ENCODE results near the gene TRIM32.
A peak's percentile ranks its signal among the peaks of the same experiment; 100 is the strongest.

TRIM32 gene, protein sequence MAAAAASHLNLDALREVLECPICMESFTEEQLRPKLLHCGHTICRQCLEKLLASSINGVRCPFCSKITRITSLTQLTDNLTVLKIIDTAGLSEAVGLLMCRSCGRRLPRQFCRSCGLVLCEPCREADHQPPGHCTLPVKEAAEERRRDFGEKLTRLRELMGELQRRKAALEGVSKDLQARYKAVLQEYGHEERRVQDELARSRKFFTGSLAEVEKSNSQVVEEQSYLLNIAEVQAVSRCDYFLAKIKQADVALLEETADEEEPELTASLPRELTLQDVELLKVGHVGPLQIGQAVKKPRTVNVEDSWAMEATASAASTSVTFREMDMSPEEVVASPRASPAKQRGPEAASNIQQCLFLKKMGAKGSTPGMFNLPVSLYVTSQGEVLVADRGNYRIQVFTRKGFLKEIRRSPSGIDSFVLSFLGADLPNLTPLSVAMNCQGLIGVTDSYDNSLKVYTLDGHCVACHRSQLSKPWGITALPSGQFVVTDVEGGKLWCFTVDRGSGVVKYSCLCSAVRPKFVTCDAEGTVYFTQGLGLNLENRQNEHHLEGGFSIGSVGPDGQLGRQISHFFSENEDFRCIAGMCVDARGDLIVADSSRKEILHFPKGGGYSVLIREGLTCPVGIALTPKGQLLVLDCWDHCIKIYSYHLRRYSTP

DNA sequence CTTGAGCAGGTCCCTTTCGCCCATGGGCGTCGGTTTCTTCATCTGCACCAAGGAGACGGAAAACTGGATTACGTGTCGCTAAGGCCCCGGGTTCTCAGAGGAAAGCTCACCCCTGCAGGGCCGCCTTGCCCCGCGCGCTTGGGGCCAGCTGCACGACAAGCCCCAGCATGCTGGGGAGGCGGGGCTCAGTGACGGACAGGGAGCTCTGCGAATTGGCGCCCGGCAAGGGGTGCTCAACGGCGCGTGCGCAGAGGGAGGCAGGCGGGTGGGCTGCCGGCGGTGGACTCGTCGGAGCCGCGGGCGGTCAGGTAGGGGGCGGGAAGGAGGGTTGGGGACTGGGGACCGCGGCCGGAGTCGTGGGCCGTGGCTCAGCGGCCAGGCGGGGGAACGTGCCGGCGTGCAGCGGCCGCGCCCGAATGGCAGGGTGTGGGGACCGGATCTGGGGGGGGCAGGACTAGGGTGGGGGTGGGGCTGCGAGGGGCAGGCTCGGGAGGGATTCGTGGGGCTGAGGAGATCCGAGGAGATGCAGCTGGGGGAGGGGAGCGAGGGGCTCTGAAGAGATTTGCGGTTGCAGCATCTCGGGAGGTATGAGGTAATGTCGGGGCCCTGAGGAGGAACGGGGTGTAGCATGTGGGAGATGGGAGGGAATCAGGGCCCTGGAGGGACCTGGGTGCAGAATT lies at the start of gene TRIM32:
TSS of gene TRIM32 (plus strand) at position 232 of the 680 bp plus-strand sequence. CDS start 10,438 bp downstream, outside the sequence.
- peak; percentile 80 to 87 for DNase-seq (ENCODE audit: extremely low read depth in 1 of 2, low read depth in 1 of 2)

DNA sequence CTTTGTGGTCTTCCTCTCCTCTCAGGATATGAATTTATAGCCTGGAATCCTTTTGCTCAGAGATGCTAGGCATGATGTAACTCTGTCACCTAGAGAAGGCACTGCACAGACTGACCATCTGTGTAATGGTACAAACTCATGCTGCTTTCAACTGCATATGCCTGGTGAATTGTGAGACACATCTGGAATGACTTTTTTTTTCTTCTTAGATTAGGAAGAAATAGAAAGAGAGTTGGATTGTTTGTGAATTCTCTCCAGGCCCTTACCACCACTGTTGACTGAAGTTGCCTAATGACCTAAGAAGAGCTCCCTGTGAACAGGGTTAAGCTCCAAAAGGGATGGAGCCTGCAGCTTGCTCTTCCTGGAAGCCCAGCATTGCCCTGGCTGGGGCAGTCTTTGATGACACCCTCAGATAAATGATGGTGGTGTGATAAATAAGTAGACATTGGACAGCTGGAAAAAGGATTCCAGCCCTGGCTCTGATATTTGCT lies 47.8 kb upstream of the TRIM32 start:
- DNase-seq (ENCODE audit: extremely low read depth in 1 of 2, low read depth in 1 of 2), result no peak

DNA sequence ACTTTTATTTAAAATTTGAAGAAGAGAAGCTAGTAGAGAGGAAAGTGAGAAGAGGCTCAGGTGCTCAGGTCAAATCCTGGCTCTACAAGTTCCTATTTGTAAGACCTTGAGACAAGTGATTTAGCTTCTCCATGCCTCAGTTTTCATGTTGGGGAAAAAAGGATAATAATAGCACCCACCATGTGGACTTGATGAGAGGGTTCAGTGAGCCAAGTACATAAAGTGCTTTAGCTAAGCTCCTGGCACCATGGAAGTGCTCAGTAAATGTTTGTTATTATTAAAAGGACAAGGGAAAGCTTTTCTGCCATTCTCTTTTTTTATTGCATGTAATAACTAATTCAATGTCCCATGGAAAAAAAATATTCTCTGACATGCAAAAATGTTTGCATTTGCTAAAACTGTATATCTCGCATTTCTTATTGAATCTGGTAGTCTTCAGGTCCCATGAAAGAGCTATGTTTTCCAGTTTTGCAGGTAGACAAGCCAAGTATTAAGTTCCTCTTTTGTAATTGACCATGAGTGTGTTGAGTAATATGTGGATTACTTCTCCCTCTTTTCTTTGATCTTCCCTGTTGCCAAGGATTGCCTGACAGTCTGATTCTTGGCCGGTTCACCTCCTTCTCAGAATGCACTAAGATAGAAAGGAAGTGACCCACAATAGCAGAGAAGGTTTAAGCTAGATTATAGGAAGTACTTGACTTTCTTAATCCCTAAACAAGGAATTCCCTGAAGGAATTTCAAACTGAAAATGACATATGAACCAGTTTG lies 45.6 kb upstream of the TRIM32 start:
- no peak for DNase-seq (ENCODE audit: extremely low read depth in 1 of 2, low read depth in 1 of 2)

DNA sequence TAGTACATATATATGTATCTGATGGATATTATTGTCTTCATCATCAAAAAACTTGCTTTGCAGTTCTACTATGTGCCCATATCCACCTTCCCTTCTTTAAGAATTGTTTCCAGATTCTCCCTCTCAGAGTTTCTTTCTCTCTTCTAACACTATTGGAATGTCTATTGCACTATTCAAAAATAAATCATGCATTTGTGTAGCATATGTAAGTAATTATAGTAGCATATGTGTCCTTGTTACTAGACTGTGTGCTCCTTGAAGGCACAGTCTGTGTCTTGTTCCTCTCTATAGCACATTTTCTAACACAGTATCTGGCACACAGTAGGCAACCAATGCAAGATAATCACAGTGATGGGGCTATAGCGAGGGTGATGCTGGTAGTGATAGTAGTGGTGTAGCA lies 43.4 kb upstream of the TRIM32 start:
- no peak for DNase-seq (ENCODE audit: extremely low read depth in 1 of 2, low read depth in 1 of 2)

DNA sequence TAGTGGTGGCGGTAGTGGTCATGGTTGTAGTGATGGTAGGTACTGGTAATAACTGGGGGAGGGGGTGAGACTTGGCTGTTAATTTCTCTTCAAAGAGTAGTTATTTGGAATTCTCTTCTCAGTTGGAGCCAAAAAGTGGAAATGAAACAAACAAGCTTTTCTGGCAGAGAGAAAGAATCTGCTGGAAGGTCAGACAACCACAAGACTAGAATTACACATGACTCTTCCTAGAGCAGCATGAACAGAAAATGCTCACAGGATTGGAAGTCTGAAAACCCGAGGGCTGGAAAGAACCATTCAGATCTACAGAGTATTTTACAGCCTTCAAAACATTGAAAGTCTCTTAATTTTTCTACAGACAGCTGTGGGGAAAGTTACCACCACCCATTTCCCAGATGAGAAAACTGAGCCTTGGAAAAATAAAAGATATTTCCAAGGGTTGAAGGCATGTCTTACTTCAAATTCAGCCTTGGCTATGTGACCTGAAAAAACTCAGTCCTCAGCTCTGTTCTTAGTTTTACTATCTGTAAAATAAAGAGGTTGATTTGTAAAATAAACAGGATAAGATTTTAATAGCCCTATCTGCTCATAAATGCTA lies 42.9 kb upstream of the TRIM32 start:
- no peak for DNase-seq (ENCODE audit: extremely low read depth in 1 of 2, low read depth in 1 of 2)

DNA sequence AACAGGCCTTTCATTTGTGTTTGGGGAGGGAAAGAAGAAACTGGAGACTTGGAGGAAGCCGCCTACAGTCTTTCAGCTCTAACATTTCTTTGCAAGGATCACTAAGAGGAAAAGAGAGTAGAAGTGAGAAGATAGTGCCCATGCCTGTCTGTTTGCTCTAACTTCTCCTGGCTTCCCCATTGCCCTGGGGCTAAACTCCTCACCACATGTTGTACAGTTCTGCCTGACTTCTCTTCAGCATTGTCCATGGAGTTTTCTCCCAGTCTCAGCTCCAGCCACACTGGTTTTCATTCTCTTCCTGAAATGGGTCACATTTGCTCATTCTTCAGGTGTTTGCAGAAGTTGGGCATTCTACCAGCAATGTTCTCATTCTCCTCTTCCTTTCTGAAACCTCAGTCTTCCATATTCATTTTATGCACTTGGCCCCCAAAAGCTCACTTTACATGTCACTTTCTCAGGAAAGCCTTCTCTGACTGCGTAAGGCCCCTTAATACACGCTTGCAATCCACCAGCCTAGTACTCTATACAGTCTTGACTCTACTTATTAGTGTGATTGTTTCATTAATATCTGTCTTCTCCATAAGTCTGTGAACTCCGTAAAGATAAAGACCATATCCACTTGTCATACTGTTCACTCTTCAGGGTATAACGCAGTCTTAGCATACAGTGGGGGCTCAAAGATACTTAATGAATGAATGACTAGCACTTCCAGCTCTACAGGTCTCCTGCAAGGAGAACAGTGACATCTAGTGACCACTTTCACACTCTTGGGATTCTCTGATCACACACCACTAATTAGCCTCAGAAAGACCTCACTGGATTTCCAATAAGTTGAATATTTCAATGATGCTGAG lies 40.2 kb upstream of the TRIM32 start:
- no peak for DNase-seq (ENCODE audit: extremely low read depth in 1 of 2, low read depth in 1 of 2)

DNA sequence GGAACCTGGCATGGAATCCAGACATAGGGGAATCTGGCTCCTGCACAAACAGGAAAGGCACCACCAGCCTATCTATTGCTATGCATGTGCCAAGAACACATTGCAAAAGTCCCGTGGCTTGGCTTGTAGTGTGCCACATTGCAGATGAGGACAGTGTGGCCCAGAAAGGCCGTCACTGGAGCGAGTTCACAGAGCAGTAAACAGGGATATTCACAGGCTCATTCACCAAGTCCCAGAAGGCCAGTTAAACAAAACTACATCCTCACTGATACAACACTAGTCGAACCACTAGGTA lies 39.6 kb upstream of the TRIM32 start:
- DNase-seq (ENCODE audit: extremely low read depth in 1 of 2, low read depth in 1 of 2), result no peak

DNA sequence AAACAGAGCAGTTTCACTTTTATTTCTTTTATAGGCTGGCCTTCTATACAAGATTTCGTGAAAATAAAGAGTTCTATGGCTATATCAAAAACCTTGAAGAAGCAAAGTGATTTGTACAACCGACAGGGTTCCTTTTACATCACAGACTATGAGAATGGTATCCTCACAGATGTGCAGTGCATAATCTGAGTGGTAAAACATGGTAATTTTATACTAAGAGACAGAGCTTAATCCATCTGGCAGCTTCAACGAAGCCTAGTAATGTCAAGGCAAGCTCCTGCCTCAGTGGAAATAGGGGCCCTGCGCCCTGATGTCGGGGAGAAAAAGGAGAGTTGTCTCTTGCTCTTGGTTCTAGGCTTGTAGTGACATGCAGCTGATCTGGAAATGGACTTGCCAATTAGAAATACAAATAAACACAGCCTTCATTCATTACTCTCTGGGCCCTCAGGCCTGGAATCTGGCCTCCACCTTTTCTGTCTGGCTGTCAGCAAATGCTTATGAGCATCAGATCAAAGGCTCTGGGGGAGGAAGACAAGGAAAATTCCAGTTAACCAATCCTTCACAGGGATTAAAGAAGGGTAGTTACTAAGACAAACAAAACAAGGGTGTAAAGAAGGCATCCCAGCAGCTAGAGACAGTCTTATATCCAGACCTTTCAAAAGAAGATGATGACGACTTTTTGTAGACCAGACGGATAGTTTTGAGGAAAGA lies 33.6 kb upstream of the TRIM32 start:
- no peak for DNase-seq (ENCODE audit: extremely low read depth in 1 of 2, low read depth in 1 of 2)

DNA sequence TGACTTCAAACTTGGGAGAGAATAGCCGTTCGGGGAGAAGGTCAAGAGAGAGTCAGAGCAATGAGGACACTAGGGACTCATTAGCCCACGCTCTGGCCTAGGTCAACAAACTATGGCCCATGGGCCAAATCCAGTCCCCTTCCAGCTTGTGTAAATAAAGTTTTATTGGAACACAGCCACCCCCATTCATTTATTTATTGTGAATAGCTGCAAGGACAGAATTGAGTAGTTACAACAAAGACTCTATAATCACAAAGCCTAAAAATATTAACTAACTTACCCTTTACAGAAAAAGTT lies 33.1 kb upstream of the TRIM32 start:
- DNase-seq (ENCODE audit: extremely low read depth in 1 of 2, low read depth in 1 of 2), result no peak

DNA sequence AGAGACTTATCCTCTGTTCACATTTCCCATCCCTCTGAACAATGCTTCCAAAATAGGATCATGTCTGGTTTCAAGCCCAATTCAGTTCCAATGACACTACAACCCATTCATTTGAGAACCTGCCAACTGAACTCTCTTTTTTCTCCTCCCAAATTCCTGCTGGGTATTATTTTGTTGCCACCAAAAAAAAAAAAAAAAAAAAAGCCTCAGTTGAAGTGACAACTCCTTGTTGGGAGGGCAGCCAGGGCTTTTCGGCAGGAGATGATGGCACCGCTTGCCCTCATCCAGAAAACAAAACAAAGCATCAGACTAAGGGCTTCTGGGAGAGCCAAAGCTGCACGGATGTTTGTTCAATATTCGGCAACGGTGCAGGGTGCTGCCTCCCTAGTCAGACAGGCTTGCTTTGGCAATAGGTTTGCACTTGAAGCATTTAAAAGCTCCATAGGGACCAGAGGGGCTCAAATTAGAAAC lies 30.6 kb upstream of the TRIM32 start:
- no peak for DNase-seq (ENCODE audit: extremely low read depth in 1 of 2, low read depth in 1 of 2)

DNA sequence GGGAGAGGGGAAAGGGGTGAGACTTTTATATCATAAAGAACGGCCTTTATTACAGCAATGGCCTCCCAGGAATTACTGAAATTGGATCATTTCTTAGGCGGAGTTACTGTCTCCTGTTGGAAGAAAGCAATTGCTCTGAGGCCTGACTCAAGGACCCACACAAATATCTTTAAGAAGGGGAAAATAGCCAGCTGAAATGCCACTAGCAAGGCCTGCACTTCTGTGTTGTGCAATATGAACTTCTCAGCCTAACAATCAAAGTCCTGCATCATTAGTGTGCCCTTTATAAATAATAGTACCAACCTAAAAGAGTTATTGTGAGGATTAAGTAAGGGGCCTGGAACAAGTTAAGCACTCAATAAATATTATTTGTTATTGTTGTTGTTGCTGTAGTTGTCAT lies 30.1 kb upstream of the TRIM32 start:
- DNase-seq (ENCODE audit: extremely low read depth in 1 of 2, low read depth in 1 of 2), result no peak

DNA sequence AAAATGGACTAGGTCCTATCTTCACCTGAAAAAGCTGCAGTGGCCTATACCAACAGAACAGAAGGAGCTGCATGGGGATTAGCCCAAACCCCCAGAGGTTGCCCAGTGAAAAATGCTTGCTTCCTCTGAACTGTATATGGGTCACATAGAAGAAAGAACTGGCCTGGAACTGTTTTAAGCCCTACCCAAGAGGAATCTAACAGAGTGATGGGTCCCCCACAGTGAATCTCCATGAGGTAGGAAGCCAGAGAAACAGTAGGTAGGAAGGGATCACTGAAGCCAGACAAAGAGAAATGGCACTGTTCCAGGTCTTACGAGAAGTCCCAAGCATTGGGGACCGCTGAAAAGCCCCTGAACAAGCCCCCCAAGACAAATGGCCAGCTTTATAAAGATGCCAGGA lies 28.8 kb upstream of the TRIM32 start:
- no peak for DNase-seq (ENCODE audit: extremely low read depth in 1 of 2, low read depth in 1 of 2)

DNA sequence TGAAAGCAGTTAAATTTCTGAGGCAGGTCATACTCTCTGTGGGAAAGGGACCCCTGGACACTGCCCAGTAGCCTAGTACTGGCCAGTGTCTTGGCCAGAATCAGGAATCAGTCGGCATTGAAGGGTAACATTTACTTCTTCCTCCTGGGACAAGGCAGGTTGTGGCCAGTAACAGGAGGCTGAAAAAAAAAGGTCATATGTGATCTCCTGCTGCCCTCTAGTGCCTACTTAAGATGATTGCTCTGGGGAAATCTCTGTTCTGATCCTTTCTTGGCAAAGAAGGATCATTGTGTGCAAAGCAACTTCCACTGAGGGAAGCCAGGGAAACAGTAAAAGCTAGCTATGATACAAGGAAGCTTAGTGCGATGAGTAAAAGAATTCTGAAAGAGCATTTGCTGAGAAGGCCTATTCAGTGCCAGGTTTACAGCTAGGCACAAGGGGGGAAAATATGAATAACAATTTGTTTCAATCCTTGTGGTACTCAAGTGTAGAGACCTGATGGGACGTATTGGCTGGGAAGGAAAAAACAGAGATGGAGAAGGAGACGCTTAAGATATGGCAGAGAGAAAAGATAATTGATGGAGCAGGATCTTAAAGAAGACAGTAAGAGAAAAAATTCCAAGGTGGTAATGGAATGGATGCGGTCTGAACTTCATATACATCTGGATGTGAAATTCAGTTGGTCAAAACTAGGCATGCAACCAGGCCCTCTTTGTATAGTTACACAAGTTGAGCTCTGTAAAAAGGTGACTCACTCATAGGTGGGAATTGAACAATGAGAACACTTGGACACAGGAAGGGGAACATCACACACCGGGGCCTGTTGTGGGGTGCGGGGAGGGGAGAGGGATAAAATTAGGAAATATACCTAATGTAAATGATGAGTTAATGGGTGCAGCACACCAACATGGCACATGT lies 25.8 kb upstream of the TRIM32 start:
- no peak for DNase-seq (ENCODE audit: extremely low read depth in 1 of 2, low read depth in 1 of 2)

DNA sequence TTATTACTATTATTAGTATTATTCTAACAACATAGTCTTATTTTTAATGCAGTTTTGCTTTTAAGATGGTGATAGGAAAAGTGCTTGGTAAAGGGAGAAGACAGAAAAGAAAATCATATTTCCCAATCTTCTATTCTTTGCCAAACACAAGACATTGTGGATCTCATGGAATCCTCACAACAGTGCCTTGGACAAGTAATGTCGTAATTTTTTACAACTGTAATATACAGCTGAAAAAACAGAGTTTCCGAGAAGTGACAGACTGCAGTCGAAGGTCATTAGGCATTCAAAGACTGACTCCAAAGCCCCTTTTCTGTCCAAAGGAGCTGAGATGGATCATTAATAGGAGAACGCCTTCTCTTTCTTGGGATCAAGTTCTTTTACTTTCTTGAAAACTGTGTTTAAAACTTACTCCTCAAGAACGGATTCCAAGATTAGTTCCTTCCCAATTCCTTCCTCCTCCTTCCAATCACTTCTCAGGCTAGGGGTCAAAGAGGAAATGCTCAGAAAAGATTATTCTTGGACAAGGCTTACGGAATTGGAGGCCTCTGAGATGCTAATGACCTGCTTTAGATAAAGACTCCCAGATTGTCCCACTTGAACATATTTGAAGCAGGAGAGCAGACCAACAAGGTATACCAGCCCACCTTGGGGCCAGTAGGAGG lies 24.3 kb upstream of the TRIM32 start:
- DNase-seq (ENCODE audit: extremely low read depth in 1 of 2, low read depth in 1 of 2), result no peak

DNA sequence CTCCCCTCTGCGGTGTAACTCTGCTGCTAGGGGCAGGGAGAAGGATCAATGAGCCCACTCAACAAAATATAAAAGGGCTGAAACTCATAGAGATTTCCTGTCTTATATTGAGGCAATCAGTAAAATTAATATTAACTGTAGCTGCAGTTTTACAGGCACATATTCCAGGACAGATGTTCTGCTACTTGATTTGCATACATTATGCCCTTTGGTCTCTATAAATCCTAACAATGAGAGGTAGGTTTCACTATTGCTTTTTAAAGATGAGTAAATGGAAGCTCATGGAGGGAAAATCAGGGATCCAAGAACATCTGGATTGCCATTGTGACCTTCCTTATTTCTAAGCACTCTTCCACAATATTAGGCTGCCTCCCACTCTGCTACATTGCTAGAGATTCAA lies 23.5 kb upstream of the TRIM32 start:
- no peak for DNase-seq (ENCODE audit: extremely low read depth in 1 of 2, low read depth in 1 of 2)

DNA sequence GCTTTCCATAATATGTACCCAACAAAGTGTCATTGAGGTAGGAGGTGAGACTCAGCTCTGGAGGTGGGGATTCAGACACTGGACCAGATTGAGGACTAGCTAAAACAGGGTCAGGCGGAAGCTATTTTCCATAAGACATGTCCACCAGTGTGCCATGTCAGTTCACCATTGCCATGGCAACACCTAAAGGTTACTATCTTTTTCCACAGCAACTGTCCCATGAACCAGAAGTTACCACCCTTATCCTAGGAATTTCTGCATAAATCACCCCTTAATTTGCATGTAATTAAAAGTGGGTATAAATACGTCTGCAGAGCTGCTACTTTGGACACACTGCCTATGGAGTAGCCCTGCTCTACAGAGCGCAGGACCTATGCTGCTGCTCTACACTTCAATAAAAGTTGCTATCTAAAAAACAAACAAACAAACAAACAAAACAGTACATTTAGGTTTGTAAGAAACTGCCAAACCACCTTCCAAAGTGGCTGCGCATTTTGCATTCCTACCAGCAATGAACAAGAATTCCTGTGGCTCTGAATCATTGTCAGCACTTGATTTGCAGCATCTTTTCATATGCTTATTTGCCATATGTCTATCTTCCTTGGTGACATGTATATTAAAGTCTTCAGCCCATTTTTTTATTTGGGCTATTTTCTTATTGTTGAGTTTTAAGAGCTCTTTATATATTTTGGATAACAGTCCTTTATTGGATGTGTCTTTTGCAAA lies 18.0 kb upstream of the TRIM32 start:
- no peak for DNase-seq (ENCODE audit: extremely low read depth in 1 of 2, low read depth in 1 of 2)

DNA sequence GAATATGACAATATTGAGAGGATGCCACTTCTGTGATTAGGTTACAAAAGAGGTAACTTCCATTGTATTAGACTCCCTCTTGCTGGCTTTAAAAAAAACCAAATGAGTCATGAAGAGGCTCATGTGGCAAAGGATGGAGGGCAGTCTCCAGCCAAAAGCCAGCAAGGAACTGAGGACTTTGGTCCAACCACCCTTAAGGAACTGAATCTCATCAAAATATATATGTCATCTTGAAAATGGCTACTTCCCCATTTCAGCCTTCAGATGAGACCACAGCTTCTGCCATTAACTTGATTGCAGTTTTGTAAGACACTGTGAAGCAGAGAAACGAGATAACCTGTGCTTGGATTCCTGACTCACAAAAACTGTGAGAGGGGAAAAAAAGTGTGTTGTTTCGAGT lies 15.5 kb upstream of the TRIM32 start:
- DNase-seq (ENCODE audit: extremely low read depth in 1 of 2, low read depth in 1 of 2), result no peak

Data from stimulated activated CD8-positive, alpha-beta memory T cell treated with anti-CD3 and anti-CD28 coated beads, Interleukin-7, amount 100 ng/mL, for 48 hours (primary cell).